DND-41 (cell line): ENCODE data around the gene BPIFB3.
"Not testable (repeated sequence)": the region's sequence is repeated elsewhere in the genome, so short reads cannot be mapped to it uniquely, and the experiment has no call there.

Experiments
- ATAC-seq: fragments of 200-7000 bp; cut with Tn5 transposase; 3 replicates; pipeline ENCODE4 v1.9.1; 2021; ENCODE audit warnings: low read depth; ENCODE audit not compliant: insufficient read depth
- DNase-seq: peaks from one replicate; pipeline ENCODE4 v3.0.0-alpha.2; 2020
- H2AFZ ChIP-seq: 2 replicates; pipeline ENCODE4 v1.6.0; 2012; ENCODE audit warnings: low read depth, low read length
- H3K27ac ChIP-seq: 2 replicates; pipeline ENCODE4 v1.5.1; 2012; ENCODE audit warnings: low read length, inconsistent platforms
- H3K27me3 ChIP-seq: fragments of 200-600 bp; sonication (generic); 2 replicates; pipeline ENCODE4 v1.6.0; 2012; ENCODE audit warnings: low read length, mild to moderate bottlenecking, inconsistent platforms; ENCODE audit not compliant: insufficient read depth, poor library complexity
- H3K36me3 ChIP-seq: 2 replicates; pipeline ENCODE4 v1.5.1; 2012; ENCODE audit warnings: low read length, inconsistent platforms; ENCODE audit not compliant: insufficient read depth
- H3K4me1 ChIP-seq: 2 replicates; pipeline ENCODE4 v1.5.1; 2012; ENCODE audit warnings: mild to moderate bottlenecking, low read length; ENCODE audit not compliant: insufficient read depth
- H3K4me2 ChIP-seq: 2 replicates; pipeline ENCODE4 v1.6.0; 2012; ENCODE audit warnings: mild to moderate bottlenecking, moderate library complexity, low read length, inconsistent platforms; ENCODE audit not compliant: insufficient read depth
- H3K4me3 ChIP-seq, 2 experiments: fragments of 200-600 bp in 1 of 2; shearing (Covaris generic) in 1 of 2; 2 replicates each; pipeline ENCODE4 v1.5.1; 2012 to 2016; ENCODE audit warnings: inconsistent platforms in 2 of 2, low read length in 2 of 2, mild to moderate bottlenecking in 2 of 2, low read depth in 1 of 2, moderate library complexity in 1 of 2
- H3K79me2 ChIP-seq: 2 replicates; pipeline ENCODE4 v1.6.0; 2012; ENCODE audit warnings: low read length, inconsistent platforms; ENCODE audit not compliant: insufficient read depth
- H3K9ac ChIP-seq: 2 replicates; pipeline ENCODE4 v1.6.0; 2012; ENCODE audit warnings: low read depth, mild to moderate bottlenecking, inconsistent platforms, low read length, moderate library complexity
- H3K9me3 ChIP-seq: 2 replicates; pipeline ENCODE4 v1.5.1; 2012; ENCODE audit warnings: low read length, moderate library complexity, mild to moderate bottlenecking, inconsistent platforms; ENCODE audit not compliant: insufficient read depth, severe bottlenecking
- H4K20me1 ChIP-seq: 2 replicates; pipeline ENCODE4 v1.6.0; 2012; ENCODE audit warnings: low read length; ENCODE audit not compliant: insufficient read depth
- CTCF ChIP-seq: IDR thresholded peaks from 2 replicates; pipeline ENCODE4 v1.5.1; 2012; ENCODE audit warnings: borderline replicate concordance, low read length, moderate library complexity, mild to moderate bottlenecking; ENCODE audit not compliant: poor library complexity, severe bottlenecking; ENCODE audit errors: extremely low read depth
- EZH2 ChIP-seq: IDR thresholded peaks from 3 replicates; pipeline ENCODE4 v1.6.1; 2012; ENCODE audit warnings: borderline replicate concordance, low read depth, mild to moderate bottlenecking, moderate library complexity, low read length, inconsistent platforms; ENCODE audit not compliant: severe bottlenecking

The BPIFB3 gene

GRCh38 chr20:33093582-33093981 is 39.9 kb downstream of the BPIFB3 start:
- Histone ChIP-seq H3K9ac (no peak overlapping the region), H4K20me1 (no peaks in the 10 kb centered on the region), H3K4me2 (no peak overlapping the region), H3K4me3 (no peak overlapping the region), H3K4me1 (no peaks in the 10 kb centered on the region), H2AFZ (no peak overlapping the region), H3K36me3 (no peaks in the 10 kb centered on the region), H3K27ac (no peak overlapping the region), H3K9me3 (no peaks in the 10 kb centered on the region), H3K27me3 (no peaks in the 10 kb centered on the region), H3K79me2 (no peaks in the 10 kb centered on the region)
- ATAC-seq (no peak), DNase-seq (no peak)
- no peak for TF ChIP-seq CTCF
- no peak for TF ChIP-seq EZH2

GRCh38 chr20:33095249-33095648 is 41.5 kb downstream of the BPIFB3 start:
- Histone ChIP-seq H3K36me3 (no peaks in the 10 kb centered on the region), H4K20me1 (no peaks in the 10 kb centered on the region), H3K27ac (no peak overlapping the region), H3K79me2 (no peaks in the 10 kb centered on the region), H3K4me2 (no peak overlapping the region), H3K4me1 (no peaks in the 10 kb centered on the region), H3K27me3 (peaks cover 3% of the 10 kb centered on the region), H3K9me3 (no peaks in the 10 kb centered on the region), H2AFZ (no peak overlapping the region), H3K9ac (no peak overlapping the region), H3K4me3 (no peak overlapping the region)
- DNase-seq, result no peak
- TF ChIP-seq CTCF (no peak), EZH2 (no peak)
- no peak for ATAC-seq

GRCh38 chr20:33095902-33096584 is 42.3 kb downstream of the BPIFB3 start:
- H3K4me2 ChIP-seq, H3K9ac ChIP-seq, H3K79me2 ChIP-seq, H4K20me1 ChIP-seq, H2AFZ ChIP-seq, H3K9me3 ChIP-seq, H3K4me1 ChIP-seq, H3K36me3 ChIP-seq, H3K4me3 ChIP-seq, H3K27ac ChIP-seq, H3K27me3 ChIP-seq: not testable (repeated sequence)
- ATAC-seq (peak; percentile 92), DNase-seq (peak; percentile 69)
- TF ChIP-seq CTCF, result peak; percentile 91

GRCh38 chr20:33097001-33097400 is 43.3 kb downstream of the BPIFB3 start:
- TF ChIP-seq EZH2 (no peak), CTCF (no peak)

More at GRCh38 chr20:33097001-33097400, 43.3 kb downstream of the BPIFB3 start:
- H3K4me1 ChIP-seq, result no peaks in the 10 kb centered on the region
- no peaks in the 10 kb centered on the region for H3K79me2 ChIP-seq
- no peak overlapping the region for H3K4me2 ChIP-seq
- H3K9ac ChIP-seq, result no peak overlapping the region
- H3K9me3 ChIP-seq, result no peaks in the 10 kb centered on the region
- H4K20me1 ChIP-seq, result no peaks in the 10 kb centered on the region
- no peak for ATAC-seq
- H3K36me3 ChIP-seq, result no peaks in the 10 kb centered on the region
- no peak for DNase-seq
- H3K4me3 ChIP-seq, result no peak overlapping the region
- H2AFZ ChIP-seq, result no peak overlapping the region
- H3K27me3 ChIP-seq, result peaks cover 3% of the 10 kb centered on the region
- H3K27ac ChIP-seq, result no peak overlapping the region
